ENCODE data around the gene ITGBL1.

Gene ITGBL1

DNA sequence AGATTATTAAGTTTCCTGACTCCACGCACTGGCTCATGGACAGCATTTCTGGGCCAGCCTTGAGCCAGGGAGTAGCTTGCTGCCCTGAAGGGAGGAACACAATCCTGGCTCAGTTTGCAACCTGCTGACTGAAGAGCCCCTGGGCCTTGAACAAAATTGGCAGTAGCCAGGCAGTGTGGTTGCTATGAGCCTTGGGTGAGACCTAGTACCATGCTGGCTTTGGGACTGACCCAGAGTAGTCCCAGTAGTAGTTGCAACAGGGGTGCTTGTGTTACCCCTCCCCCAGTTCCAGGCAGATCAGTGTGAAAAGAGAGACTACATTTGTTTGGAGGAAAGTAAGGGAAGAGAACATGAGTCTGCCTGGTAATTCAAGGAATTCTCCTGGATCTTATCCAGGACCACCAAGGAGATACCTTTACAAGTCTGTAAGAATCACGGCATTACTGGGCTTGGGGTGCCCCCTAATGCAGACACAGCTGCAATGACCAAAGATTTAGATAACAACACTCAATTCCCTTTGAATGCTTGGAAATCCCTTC, 22.0 kb downstream of the ITGBL1 start:
- peak; percentile 84 for DNase-seq
- no peak overlapping the region for H3K27ac ChIP-seq
- no peaks in the 10 kb centered on the region for H3K27me3 ChIP-seq (ENCODE audit: insufficient read depth, low read depth, severe bottlenecking)
- H3K36me3 ChIP-seq = no peaks in the 10 kb centered on the region
- peak; percentile 77 for TF ChIP-seq CTCF (IDR thresholded peaks at IDR 0.05; ENCODE audit: low read depth, low read length)
- H3K4me3 ChIP-seq (ENCODE audit: low read depth, low read length) = no peak overlapping the region
- no peaks in the 10 kb centered on the region for H3K9me3 ChIP-seq (ENCODE audit: severe bottlenecking)

DNA sequence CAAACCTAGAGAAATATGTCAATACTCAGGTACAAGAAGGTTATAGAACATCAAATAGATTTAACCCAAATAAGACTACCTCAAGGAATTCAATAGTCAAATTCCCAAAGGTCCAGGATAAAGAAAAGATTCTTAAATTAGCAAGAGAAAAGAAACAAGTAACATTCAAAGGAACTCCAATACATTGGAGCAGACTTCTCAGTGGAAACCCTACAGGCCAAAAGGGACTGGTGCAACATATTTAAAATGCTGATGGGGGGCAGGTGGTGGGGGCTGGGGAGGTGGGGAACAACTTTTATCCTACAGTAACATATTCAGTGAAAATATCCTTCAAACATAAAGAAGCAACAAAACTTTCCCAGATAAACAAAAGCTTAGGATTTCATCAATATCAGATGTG, 23.1 kb downstream of the ITGBL1 start:
- no peaks in the 10 kb centered on the region for H3K36me3 ChIP-seq
- DNase-seq = no peak
- no peak overlapping the region for H3K27ac ChIP-seq
- TF ChIP-seq CTCF (IDR thresholded peaks at IDR 0.05; ENCODE audit: low read depth, low read length) = no peak
- H3K27me3 ChIP-seq (ENCODE audit: insufficient read depth, low read depth, severe bottlenecking) = no peaks in the 10 kb centered on the region
- H3K9me3 ChIP-seq (ENCODE audit: severe bottlenecking) = no peaks in the 10 kb centered on the region
- no peak overlapping the region for H3K4me3 ChIP-seq (ENCODE audit: low read depth, low read length)

GRCh38 chr13:101481421-101481820, 28.9 kb downstream of the ITGBL1 start:
- no peak for TF ChIP-seq CTCF (IDR thresholded peaks at IDR 0.05; ENCODE audit: low read depth, low read length)
- Histone ChIP-seq H3K27ac (no peak overlapping the region), H3K9me3 (ENCODE audit: severe bottlenecking) (no peaks in the 10 kb centered on the region), H3K4me3 (ENCODE audit: low read depth, low read length) (no peak overlapping the region), H3K27me3 (ENCODE audit: insufficient read depth, low read depth, severe bottlenecking) (no peaks in the 10 kb centered on the region), H3K36me3 (no peaks in the 10 kb centered on the region)
- no peak for DNase-seq

- Histone ChIP-seq H3K36me3 (no peaks in the 10 kb centered on the region), H3K27me3 (ENCODE audit: insufficient read depth, low read depth, severe bottlenecking) (no peaks in the 10 kb centered on the region), H3K9me3 (ENCODE audit: severe bottlenecking) (no peaks in the 10 kb centered on the region), H3K27ac (no peak overlapping the region), H3K4me3 (ENCODE audit: low read depth, low read length) (no peak overlapping the region)
- TF ChIP-seq CTCF (IDR thresholded peaks at IDR 0.05; ENCODE audit: low read depth, low read length) = no peak
- no peak for DNase-seq
Measured at GRCh38 chr13:101486708-101487437, 34.4 kb downstream of the ITGBL1 start.

DNA sequence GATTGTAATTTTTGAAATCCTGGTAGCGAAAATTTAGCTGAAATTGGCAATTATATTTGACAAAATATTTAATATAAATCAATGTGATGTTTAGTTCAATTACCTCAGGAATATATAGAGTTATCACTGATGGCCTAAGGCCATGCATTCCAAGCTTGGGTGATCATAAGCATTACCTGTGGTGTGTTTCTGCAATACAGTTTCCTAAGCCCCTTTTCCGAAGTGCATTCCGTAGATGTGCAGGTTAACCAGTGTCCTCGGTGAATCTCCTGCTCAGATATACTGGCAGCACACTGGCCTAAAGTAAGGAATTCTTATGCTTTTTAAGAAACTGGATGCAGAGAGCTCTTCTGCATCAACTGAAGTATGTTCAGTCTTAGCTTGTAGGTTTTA, 35.0 kb downstream of the ITGBL1 start:
- no peaks in the 10 kb centered on the region for H3K9me3 ChIP-seq (ENCODE audit: severe bottlenecking)
- no peaks in the 10 kb centered on the region for H3K27me3 ChIP-seq (ENCODE audit: insufficient read depth, low read depth, severe bottlenecking)
- no peak for DNase-seq
- TF ChIP-seq CTCF (IDR thresholded peaks at IDR 0.05; ENCODE audit: low read depth, low read length) = no peak
- no peak overlapping the region for H3K4me3 ChIP-seq (ENCODE audit: low read depth, low read length)
- no peak overlapping the region for H3K27ac ChIP-seq
- H3K36me3 ChIP-seq = no peaks in the 10 kb centered on the region

- H3K9me3 ChIP-seq (ENCODE audit: severe bottlenecking) = no peaks in the 10 kb centered on the region
- H3K36me3 ChIP-seq = no peaks in the 10 kb centered on the region
- TF ChIP-seq CTCF (IDR thresholded peaks at IDR 0.05; ENCODE audit: low read depth, low read length) = no peak
- H3K27ac ChIP-seq = no peak overlapping the region
- no peak for DNase-seq
- no peak overlapping the region for H3K4me3 ChIP-seq (ENCODE audit: low read depth, low read length)
- H3K27me3 ChIP-seq (ENCODE audit: insufficient read depth, low read depth, severe bottlenecking) = no peaks in the 10 kb centered on the region
Measured at GRCh38 chr13:101488734-101489133, 36.3 kb downstream of the ITGBL1 start.

Measured in WERI-Rb-1 (cell line).